K562 (cell line): Measurements from ENCODE around the gene TRPC4AP. TPM values are rescaled to one million over a fixed set of nuclear protein-coding genes. Genes with fewer than 3 reads are reported as not detected.

ENCODE experiments used
- BHLHE40 ChIP-seq: IDR thresholded peaks from 2 replicates; pipeline ENCODE4 v1.6.1; 2011; ENCODE audit warnings: low read length, improper control_type of control experiment
- BRD9 ChIP-seq: fragments of 450-650 bp; IDR thresholded peaks from 2 replicates; pipeline ENCODE4 v1.6.1; 2018; ENCODE audit warnings: low read depth; ENCODE audit not compliant: partially characterized antibody
- DPF2 ChIP-seq: fragments of 450-650 bp; IDR thresholded peaks from 2 replicates; pipeline ENCODE4 v1.6.1; 2016
- ERF ChIP-seq: fragments of 450-650 bp; formaldehyde crosslinking; IDR thresholded peaks from 2 replicates; pipeline ENCODE4 v1.4.0; 2020; ENCODE audit warnings: mild to moderate bottlenecking, mixed read lengths
- HDAC1 ChIP-seq, 2 experiments: fragments of 450-650 bp; IDR thresholded peaks; 2 replicates each; pipeline ENCODE4 v1.6.1; 2016 to 2017; ENCODE audit warnings: inconsistent platforms in 1 of 2, mild to moderate bottlenecking in 1 of 2, moderate library complexity in 1 of 2
- HDAC8 ChIP-seq: fragments of 450-650 bp; IDR thresholded peaks from 2 replicates; pipeline ENCODE4 v1.6.1; 2016; ENCODE audit warnings: mild to moderate bottlenecking, missing genetic modification characterization, moderate library complexity, missing compliant biosample characterization
- HES1 ChIP-seq: fragments of 450-650 bp; IDR thresholded peaks from 2 replicates; pipeline ENCODE4 v1.6.1; 2016; ENCODE audit warnings: low read depth, mild to moderate bottlenecking, moderate library complexity
- HOMEZ ChIP-seq: fragments of 250-450 bp; sonication (Bioruptor Pico); IDR thresholded peaks from 2 replicates; pipeline ENCODE4 v1.4.0; 2020; ENCODE audit warnings: mild to moderate bottlenecking, moderate library complexity
- MECOM ChIP-seq: fragments of 250-450 bp; sonication (Bioruptor Pico); IDR thresholded peaks from 2 replicates; pipeline ENCODE4 v1.8.0; 2022; ENCODE audit warnings: inconsistent platforms
- MIER1 ChIP-seq: fragments of 450-650 bp; IDR thresholded peaks from 2 replicates; pipeline ENCODE4 v1.6.1; 2016; ENCODE audit warnings: antibody characterized with exemption, mild to moderate bottlenecking, low read depth
- NCOA6 ChIP-seq: fragments of 450-650 bp; IDR thresholded peaks from 2 replicates; pipeline ENCODE4 v1.6.1; 2017; ENCODE audit warnings: mild to moderate bottlenecking
- PREB ChIP-seq: sonication (generic); formaldehyde crosslinking; IDR thresholded peaks from 2 replicates; pipeline ENCODE4 v1.8.1; 2023; ENCODE audit warnings: mild to moderate bottlenecking, missing genetic modification reagents
- RBM14 ChIP-seq: fragments of 200-400 bp; formaldehyde crosslinking; IDR thresholded peaks from 2 replicates; pipeline ENCODE4 v1.6.1; 2018; ENCODE audit warnings: low read depth, mild to moderate bottlenecking, low read length, moderate library complexity, borderline replicate concordance; ENCODE audit not compliant: insufficient read depth
- SETDB1 ChIP-seq: IDR thresholded peaks from one replicate; pipeline ENCODE4 v1.6.1; 2012; ENCODE audit warnings: low read length, control low read depth, inconsistent platforms
- SMAD3 ChIP-seq: fragments of 450-650 bp; formaldehyde crosslinking; conservative IDR thresholded peaks from 2 replicates; pipeline ENCODE4 v1.4.0; 2020; ENCODE audit warnings: mild to moderate bottlenecking
- SNAPC5 ChIP-seq: fragments of 250-450 bp; sonication (Bioruptor Pico); IDR thresholded peaks from 2 replicates; pipeline ENCODE4 v1.8.0; 2021; ENCODE audit warnings: moderate library complexity, mild to moderate bottlenecking, inconsistent platforms
- TCF3 ChIP-seq: sonication (generic); formaldehyde crosslinking; IDR thresholded peaks from 2 replicates; pipeline ENCODE4 v1.4.0; 2020; ENCODE audit warnings: mild to moderate bottlenecking, missing genetic modification reagents
- U2AF2 ChIP-seq: fragments of 200-400 bp; formaldehyde crosslinking; optimal IDR thresholded peaks from 2 replicates; pipeline ENCODE3; 2017; ENCODE audit warnings: low read depth, mild to moderate bottlenecking, low read length
- ZNF140 ChIP-seq: fragments of 250-450 bp; sonication (Bioruptor Pico); IDR thresholded peaks from 2 replicates; pipeline ENCODE4 v1.8.0; 2021; ENCODE audit warnings: moderate library complexity, mild to moderate bottlenecking, inconsistent platforms
- ZNF280B ChIP-seq: fragments of 250-450 bp; sonication (Bioruptor Pico); IDR thresholded peaks from 2 replicates; pipeline ENCODE4 v1.5.1; 2021; ENCODE audit warnings: mild to moderate bottlenecking
- ZNF57 ChIP-seq: fragments of 450-650 bp; formaldehyde crosslinking; IDR thresholded peaks from 2 replicates; pipeline ENCODE4 v1.4.0; 2020; ENCODE audit warnings: mild to moderate bottlenecking, moderate library complexity
- ZNF740 ChIP-seq, 3 experiments: fragments of 200-800 bp in 1 of 3; sonication (Bioruptor generic) in 1 of 3; sonication (generic) in 1 of 3; formaldehyde crosslinking in 1 of 3; IDR thresholded peaks; 2 replicates each; pipeline versions ENCODE4 v1.6.1 to v1.8.0; 2016 to 2022; ENCODE audit warnings: mild to moderate bottlenecking in 2 of 3, missing compliant biosample characterization in 2 of 3, missing genetic modification characterization in 2 of 3, missing genetic modification reagents in 1 of 3
- polyA plus RNA-seq, 8 experiments: library from polyadenylated mRNA; depleted of rRNA in 4 of 8; stranded (reverse) in 5 of 8; unstranded in 3 of 8; fragments of >200 nt; fragmentation: Nextera tagmentation in 2 of 8; fragmentation: Illumina TruSeq in 1 of 8; extraction: Ambion mirVana in 2 of 8; extraction: Trizol in 1 of 8; gene quantifications; 2 replicates each; pipeline versions ENCODE4 v1.2.1 to v1.2.3, GENCODE V29; 2011 to 2014; ENCODE audit warnings: inconsistent platforms in 1 of 8, missing spikeins in 1 of 8
- total RNA-seq, 7 experiments: library from RNA; depleted of rRNA in 6 of 7; stranded (reverse); fragments of >200 nt in 6 of 7; fragmentation: Illumina TruSeq in 2 of 7; extraction: Trizol in 2 of 7; gene quantifications; 2 replicates each; pipeline versions ENCODE4 v1.2.1 to v1.2.3, GENCODE V29; 2011 to 2021; ENCODE audit warnings: low replicate concordance in 1 of 7

TRPC4AP gene
- total and polyA plus RNA-seq, 9 of the 15 experiments (the other 6 are each of a cell fraction or from before 2014, with no cell fraction given) = 2.3 to 70.3 (median 33.3) TPM

GRCh38 chr20:34955231-34956040, 137.2 kb downstream of the TRPC4AP start, which contains the start of the genes GSS and MYH7B (continued):
- TF ChIP-seq ERF (CRISPR knock-in tag) = no peak; the same call in 1 of the 2 replicates
- peak in 1 of 2 experiments; percentile 83; a peak in 2 of 4 replicates for TF ChIP-seq HDAC1 (IDR thresholded peaks at IDR 0.05)
- no peak for TF ChIP-seq NCOA6
- TF ChIP-seq HDAC8 (tag) = no peak
- TF ChIP-seq HES1 = no peak
- TF ChIP-seq SNAPC5 (CRISPR knock-in tag) = no peak
- no peak for TF ChIP-seq SETDB1
- TF ChIP-seq ZNF57 (CRISPR knock-in tag) = 0 out of 2 replicates have a peak, but pooled peaks have one; percentile 8
- no peak for TF ChIP-seq U2AF2
- no peak for TF ChIP-seq HOMEZ (CRISPR knock-in tag)
- TF ChIP-seq TCF3 (CRISPR knock-in tag) = 0 out of 2 replicates have a peak, but pooled peaks have one; percentile 24
- peak; percentile 41; the same call in 1 of the 2 replicates for TF ChIP-seq DPF2
- peak; percentile 84 for TF ChIP-seq BHLHE40
- peak; percentile 60; the same call in 1 of the 2 replicates for TF ChIP-seq ZNF740 (CRISPR knock-in tag; IDR thresholded peaks at IDR 0.05)
- no peak for TF ChIP-seq ZNF740 (tag; IDR thresholded peaks at IDR 0.05)
- TF ChIP-seq BRD9 = peak; percentile 72
- no peak for TF ChIP-seq MECOM
- no peak for TF ChIP-seq ZNF140 (CRISPR knock-in tag)
- 0 out of 2 replicates have a peak, but pooled peaks have one; percentile 24 for TF ChIP-seq MIER1
- TF ChIP-seq RBM14 = no peak
- no peak for TF ChIP-seq ZNF280B (CRISPR knock-in tag)
- no peak for TF ChIP-seq SMAD3
- TF ChIP-seq PREB (CRISPR knock-in tag) = 0 out of 2 replicates have a peak, but pooled peaks have one; percentile 37
